ENCODE results near the gene ETV6.

DNA sequence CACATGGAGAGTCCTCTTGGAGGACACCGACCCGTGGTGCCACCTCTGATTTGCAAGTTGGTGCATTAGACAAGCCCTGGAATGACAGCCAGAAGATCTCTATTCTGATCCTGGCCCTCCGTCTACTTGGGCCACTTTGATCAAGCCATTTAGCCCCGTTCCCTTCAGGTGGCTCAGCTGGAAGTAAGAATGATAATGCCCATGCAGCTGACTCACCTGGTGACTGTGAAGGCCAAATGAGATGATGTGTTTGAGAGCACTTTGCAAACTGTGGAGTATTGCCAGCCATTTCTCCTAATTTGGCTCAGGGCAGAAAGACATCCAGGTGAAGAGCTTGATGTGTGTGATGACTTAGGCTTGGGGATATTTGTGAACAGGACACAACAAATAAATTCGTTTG, 165.9 kb downstream of the ETV6 start:
- no peak for TF ChIP-seq POLR2A (IDR thresholded peaks at IDR 0.05; ENCODE audit: low read depth, low read length)
- TF ChIP-seq POLR2AphosphoS5 (IDR thresholded peaks at IDR 0.05; ENCODE audit: low read depth, low read length) = no peak
- TF ChIP-seq TAF1 (IDR thresholded peaks at IDR 0.05; ENCODE audit: borderline replicate concordance, low read depth, low read length) = no peak

Data from GM12892 (cell line).